ENCODE data around the gene FAM151B.

DNA sequence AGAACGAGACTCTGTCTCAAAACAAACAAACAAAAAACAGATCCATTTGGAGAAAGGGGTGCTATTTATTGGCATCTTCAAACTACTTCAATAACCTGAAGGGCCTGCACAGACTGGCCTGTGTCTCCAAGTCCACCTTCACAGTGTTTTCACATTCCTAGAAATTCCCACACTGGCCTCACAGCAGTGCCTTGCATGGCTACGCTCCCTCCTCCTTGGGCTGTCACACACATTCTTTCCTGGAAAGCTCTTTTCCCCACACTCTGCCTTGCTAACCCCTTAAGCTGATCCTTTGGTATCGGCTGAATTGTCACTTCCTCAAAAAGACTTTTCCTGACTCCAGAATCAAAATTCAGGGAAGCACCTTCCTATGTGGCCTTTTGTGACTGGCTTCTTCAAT, 19.8 kb downstream of the FAM151B start:
- no peak for TF ChIP-seq EZH2phosphoT487 (IDR thresholded peaks at IDR 0.05; ENCODE audit: borderline replicate concordance, low read depth, low read length)
- TF ChIP-seq CTCF (conservative IDR thresholded peaks at IDR 0.05; ENCODE audit: low read length) = no peak

All from OCI-LY7 (cell line).